Fibroblast of mammary gland (primary cell): ENCODE data around the gene METTL15.
"Not testable (repeated sequence)": the region's sequence is repeated elsewhere in the genome, so short reads cannot be mapped to it uniquely, and the experiment has no call there.

Source experiments
- DNase-seq: peaks from one replicate; pipeline ENCODE4 v3.0.0-alpha.2; 2010; ENCODE audit warnings: low read depth
- H3K4me3 ChIP-seq: 2 replicates; pipeline ENCODE4 v1.5.1; 2011; ENCODE audit warnings: low read depth, mild to moderate bottlenecking, low read length, moderate library complexity; ENCODE audit not compliant: control insufficient read depth
- CTCF ChIP-seq: conservative IDR thresholded peaks from 2 replicates; pipeline ENCODE4 v1.5.1; 2011; ENCODE audit warnings: low read depth, low read length, inconsistent platforms; ENCODE audit not compliant: control insufficient read depth, insufficient read depth

Gene METTL15

GRCh38 chr11:28298209-28298608 lies 190.0 kb downstream of the METTL15 start:
- no peak for TF ChIP-seq CTCF
- no peak for DNase-seq
- H3K4me3 ChIP-seq = no peak overlapping the region

GRCh38 chr11:28303477-28304191 lies 195.4 kb downstream of the METTL15 start:
- peak; percentile 8 for DNase-seq
- TF ChIP-seq CTCF = no peak
- H3K4me3 ChIP-seq = no peak overlapping the region

- TF ChIP-seq CTCF = no peak
- DNase-seq = no peak
- H3K4me3 ChIP-seq = no peak overlapping the region
These were observed 207.3 kb downstream of the METTL15 start for GRCh38 chr11:28315440-28315839.

GRCh38 chr11:28318871-28319270 lies 210.7 kb downstream of the METTL15 start:
- no peak for DNase-seq
- H3K4me3 ChIP-seq = no peak overlapping the region
- TF ChIP-seq CTCF = no peak

GRCh38 chr11:28323621-28324020 lies 215.4 kb downstream of the METTL15 start:
- no peak for TF ChIP-seq CTCF
- DNase-seq = no peak
- H3K4me3 ChIP-seq = no peak overlapping the region

GRCh38 chr11:28332393-28332792 lies 224.2 kb downstream of the METTL15 start:
- H3K4me3 ChIP-seq, DNase-seq: not testable (repeated sequence)

- no peak for DNase-seq
- no peak overlapping the region for H3K4me3 ChIP-seq
- TF ChIP-seq CTCF = no peak
These were observed 229.5 kb downstream of the METTL15 start for GRCh38 chr11:28337701-28338100.
